Measurements from ENCODE around the gene PRSS16.
"Not testable (repeated sequence)": the region's sequence is repeated elsewhere in the genome, so short reads cannot be mapped to it uniquely, and the experiment has no call there.

The PRSS16 gene, protein sequence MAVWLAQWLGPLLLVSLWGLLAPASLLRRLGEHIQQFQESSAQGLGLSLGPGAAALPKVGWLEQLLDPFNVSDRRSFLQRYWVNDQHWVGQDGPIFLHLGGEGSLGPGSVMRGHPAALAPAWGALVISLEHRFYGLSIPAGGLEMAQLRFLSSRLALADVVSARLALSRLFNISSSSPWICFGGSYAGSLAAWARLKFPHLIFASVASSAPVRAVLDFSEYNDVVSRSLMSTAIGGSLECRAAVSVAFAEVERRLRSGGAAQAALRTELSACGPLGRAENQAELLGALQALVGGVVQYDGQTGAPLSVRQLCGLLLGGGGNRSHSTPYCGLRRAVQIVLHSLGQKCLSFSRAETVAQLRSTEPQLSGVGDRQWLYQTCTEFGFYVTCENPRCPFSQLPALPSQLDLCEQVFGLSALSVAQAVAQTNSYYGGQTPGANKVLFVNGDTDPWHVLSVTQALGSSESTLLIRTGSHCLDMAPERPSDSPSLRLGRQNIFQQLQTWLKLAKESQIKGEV

DNA sequence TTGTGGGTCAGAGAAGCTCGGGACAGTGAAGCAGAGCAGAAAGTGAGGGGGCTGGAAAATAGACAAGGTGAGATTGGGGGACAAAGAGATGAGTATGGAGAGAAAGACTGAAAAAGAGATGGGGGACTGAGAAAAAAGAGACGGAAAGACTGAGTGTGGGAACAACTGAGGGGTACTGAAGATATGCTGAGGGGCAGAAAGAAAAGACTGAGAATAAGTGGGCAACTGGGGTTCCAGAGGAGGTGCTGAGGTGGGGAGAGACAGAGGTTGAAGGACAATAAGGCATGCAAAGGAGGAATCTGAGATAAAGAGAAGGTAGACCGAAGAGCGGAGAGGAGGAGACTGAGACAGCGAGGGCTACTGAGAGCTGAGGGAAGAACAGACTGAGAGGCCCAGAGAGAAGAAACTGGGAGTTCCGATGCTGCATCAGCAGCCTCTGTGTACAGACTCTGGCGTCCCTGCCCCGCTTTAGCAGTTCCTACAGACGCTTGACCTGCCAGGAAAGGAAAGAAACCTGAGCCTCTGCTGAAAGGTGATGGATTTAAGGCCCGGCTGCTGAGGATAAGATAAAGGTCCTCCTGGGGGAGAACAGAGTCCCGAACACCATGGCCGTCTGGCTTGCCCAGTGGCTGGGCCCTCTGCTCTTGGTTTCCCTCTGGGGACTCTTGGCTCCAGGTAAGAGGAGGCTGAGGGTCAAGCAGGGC is at the start of gene PRSS16:
Gene PRSS16, plus strand, starts transcription at position 569 of the 704 bp plus-strand sequence. Its CDS starts 37 bp downstream, at position 606.
- no peak for DNase-seq

DNA sequence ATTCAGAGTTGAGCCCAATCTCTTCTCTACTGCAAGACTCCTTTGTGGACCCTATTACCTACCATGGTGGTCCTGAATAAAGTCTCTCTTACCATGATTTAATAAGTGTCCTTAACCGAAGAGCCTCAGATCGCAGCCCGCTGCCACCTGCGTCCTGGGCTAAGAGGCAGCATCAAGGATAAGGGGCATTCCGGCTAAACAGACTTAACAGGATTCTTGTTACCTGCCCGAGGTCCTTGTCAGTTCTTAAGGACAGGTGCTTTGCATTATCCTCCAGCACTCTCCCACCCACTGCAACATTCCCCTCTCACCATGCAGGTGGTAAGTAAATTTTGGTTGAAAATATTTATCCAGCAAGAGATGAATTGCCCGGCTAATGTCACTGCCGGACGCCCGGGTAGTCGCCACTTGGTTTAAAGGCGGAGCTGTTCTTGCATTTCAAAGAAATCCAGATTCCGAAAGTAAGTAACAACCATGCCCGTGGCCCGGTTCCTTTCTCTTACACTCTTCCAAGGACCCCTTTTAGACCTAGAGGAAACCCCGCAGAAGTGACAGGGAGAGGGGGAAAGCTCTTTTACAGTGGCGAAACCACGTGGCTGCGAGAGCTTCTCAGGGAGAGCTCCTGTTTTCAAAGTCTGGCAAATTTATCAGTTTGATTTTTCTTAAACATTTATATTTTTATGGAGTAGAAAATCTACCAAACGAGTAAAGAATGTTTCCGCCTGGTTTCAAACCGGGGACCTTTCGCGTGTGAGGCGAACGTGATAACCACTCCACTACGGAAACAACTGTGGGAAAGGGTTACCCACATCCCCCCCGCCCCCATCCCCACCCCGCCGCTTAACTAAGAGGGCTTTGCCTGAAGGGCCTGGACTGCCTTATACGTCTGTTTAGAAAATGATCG is 41.9 kb upstream of the PRSS16 start:
- no peak for DNase-seq

DNA sequence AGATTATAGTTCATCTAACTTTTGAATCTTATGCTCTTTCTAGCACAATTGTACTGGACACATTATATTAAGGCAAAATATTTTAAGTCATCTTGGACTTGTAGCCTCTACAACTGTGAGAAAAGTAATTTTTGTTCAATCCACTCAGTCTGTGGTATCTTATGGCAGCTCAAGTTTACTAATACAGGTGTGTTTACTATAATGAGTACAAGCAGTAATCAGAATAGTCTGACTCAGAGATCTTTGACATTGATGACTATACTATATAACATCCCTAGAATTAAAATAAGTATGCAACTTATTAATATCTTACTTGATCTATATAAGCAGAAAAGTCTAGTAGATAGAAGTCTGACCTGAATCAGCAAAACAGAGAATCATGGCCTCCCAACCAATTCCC is 40.7 kb upstream of the PRSS16 start:
- no peak for DNase-seq

DNA sequence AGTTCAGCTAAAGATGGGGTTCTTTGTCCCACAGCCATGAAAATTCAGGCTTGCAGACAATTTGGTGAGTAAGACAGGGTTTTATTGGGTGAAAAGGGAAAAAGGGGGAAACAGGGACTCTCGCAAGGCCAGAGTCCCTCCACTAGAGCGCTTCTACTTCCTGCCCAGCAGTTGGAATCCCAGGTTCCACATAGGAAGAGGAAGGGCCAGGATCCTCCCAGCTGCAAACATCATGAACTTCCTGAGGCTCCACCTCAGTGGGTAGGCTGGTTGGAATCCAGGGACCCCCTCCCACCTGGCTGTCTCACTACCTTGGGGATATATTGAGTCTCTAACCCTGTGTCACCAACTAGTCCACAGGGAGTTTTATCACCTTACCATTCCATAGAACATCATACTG is 39.5 kb upstream of the PRSS16 start:
- DNase-seq = no peak

DNA sequence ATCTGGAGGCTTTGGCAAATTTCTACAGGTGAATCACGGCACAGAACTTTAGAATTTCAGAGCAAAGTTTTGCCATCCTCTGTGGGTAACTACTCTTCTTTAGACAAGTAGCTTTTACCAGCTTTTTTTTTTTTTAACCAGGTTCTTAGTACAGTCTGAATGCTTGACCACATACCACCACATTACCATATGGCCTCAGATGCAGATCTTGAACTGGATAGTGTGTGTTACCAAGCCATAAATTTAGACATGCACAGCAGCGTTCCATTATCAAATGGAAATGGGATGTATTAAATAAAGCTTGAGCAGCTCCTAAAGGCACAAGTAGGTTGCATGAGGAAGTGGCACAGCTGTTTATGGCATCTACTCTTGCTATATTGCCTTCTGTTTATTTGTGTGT is 38.3 kb upstream of the PRSS16 start:
- no peak for DNase-seq

DNA sequence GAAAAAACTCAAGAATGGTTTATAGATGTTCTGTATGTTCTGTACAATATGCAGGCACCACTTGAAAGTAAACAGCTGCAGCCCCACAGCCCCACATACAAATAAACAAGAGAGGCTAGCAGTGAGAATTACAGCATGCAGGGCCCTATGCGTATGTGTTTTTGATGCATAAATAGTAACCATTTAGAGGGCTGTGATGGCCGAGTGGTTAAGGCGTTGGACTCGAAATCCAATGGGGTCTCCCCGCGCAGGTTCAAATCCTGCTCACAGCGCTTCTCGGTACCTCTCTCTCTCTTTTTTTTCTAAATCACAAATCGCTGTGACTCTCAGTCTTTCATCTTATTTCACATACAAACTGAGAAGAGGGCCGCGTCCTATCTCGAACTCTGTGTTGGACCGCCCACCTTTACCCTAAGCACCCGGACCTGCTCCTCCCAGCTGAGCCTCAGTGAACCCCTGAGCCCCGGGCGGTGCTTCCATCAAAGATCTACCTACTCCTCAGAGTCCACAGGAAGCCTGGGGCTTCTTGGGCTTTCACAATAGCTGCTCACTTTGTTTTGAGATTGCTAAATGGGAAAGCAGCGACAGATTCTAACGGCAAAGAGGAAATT is 37.7 kb upstream of the PRSS16 start:
- no peak for DNase-seq

DNA sequence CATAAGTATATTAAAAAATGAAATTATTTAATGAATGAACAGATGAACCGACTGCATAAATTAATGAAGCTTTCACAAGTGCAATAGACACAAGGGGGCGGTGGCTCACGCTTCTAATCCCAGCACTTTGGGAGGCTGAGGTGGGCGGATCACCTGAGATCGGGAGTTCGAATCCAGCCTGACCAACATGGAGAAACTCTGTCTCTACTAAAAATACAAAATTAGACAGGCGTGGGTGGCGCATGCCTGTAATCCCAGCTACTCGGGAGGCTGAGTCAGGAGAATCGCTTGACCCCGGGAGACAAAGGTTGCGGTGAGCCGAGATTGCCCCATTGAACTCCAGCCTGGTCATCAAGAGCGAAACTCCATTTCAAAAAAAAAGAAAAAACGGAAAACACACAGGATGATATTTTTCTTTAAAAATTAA is 34.4 kb upstream of the PRSS16 start:
- not testable (repeated sequence) for DNase-seq

DNA sequence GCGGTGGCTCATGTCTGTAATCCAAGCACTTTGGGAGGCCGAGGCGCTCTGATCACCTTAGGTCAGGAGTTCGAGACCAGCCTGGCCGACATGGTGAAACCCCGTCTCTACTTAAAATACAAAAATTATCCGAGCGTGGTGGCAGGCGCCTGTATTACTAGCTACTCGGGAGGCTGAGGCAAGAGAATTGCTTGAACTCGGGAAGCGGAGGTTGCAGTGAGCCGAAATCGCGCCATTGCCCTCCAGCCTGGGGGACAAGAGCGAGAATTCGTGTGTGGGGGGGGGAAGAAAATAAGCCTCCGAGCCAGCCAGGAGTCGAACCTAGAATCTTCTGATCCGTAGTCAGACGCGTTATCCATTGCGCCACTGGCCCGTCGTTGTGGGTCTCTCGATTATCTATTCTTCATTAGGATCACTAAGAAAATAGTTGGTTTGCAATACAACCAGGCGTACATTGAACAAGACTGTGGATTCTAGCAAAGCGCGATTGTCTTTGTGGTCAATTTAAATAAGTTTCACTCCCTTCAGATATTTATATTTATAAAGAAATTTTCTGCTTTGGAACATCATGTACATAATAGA is 33.9 kb upstream of the PRSS16 start:
- DNase-seq = no peak

DNA sequence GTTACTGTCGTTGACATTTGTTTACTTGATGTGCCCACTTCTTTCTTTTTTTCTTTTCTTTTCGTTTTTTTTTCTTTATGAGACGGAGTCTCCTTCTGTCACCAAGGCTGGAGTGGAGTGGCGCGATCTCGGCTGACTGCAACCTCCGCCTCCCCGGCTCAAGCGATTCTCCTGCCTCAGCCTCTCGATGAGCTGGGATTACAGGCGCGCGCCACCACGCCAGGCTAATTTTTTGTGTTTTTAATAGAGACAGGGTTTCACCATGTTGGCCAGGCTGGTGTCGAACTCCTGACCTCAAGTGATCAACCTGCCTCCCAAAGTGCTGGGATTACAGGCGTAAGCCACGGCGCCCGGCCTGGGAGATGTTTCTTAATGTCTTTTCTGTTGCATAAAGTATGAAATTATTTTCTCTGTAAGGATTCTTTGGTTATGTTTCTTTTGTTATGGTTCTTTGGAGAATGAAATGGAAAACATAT is 33.3 kb upstream of the PRSS16 start:
- no peak for DNase-seq

DNA sequence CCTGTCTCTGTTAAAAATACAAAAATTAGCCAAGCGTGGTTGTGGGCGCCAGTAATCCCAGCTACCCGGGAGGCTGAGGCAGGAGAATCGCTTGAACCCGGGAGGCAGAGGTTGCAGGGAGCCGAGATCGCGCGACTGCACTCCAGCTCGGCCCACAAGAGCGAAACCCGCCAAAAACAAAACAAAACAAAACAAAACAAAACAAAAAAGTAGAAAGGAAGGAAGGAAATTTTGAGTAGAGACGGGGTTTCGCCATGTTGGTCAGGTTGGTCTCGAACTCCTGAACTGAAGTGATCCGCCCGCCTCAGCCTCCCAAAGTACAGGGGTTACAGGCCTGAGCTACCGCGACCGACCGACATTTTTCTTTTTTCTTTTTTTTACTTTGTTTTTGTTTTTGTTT is 30.6 kb upstream of the PRSS16 start:
- DNase-seq = no peak

DNA sequence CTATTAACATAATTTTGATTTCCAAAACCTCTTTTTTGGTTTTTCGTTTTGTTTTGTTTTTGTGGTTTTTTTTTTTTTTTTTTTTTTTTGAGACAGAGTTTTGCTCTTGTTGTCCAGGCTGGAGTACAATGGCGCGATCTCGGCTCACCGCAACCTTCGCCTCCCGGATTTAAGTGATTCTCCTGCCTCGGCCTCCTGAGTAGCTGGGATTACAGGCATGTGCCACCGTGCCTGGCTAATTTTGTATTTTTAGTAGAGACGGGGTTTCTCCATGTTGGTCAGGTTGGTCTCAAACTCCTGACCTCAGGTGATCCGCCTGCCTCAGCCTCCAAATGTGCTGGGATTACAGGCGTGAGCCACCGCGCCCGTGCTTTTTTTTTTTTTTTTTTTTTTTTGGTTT is 24.5 kb upstream of the PRSS16 start:
- DNase-seq = not testable (repeated sequence)

DNA sequence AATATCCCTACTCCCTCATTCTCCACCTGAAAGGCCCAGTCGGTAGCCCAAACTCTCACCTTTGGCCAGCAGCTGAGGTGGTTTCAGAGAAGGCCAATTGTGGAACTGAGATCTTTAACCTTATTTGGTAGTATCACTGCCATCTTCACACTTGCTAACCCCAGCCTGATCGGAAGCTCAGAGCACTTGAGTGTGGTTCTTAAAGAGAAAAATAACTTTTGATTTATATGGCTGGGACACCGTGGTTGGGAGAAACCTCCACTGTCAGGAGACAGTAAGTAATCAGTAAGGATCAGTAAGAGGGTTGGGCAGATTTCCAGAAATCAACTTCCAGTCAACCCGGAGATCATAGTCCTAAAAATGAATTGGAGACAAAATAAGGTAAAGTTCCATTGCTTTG is 22.8 kb upstream of the PRSS16 start:
- no peak for DNase-seq

DNA sequence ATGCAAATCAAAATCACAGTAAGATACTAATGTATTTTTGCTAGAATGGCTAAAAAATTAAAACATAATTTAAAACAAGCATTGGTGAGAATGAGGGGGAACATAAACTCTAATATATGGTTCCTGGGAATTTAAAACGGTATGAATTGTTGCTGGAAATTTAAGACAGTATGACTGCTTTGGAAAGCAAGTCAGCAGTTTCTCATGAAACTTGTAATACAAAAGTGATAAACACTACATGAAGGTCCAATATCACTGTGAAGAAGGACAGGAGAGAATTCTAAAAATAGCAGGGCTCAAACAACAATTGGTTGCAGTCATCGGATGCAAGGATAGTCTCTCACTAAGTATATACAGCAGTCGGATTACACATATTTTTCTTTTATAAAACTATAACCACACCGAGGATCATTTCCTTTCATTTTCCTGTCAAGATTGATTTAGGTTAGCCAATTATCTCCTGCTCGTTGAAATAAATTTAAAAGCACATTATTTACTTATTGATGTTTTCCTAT is 18.5 kb upstream of the PRSS16 start:
- DNase-seq = no peak

DNA sequence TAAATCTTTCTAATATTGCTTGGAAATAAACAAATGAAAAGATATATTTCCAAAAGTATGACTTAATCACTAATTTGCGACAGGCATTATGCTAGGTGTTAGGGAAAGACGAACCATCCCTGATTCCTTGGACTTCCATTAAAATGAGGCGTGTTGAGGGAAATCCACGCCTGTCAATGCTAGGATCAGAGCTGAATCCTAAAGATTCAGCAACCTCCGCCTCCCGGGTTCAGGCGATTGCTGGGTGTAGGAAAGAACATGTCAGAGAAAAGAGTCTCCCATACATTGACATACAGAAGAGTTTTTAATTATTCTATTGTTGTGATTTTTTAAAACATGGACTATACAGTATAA is 16.8 kb upstream of the PRSS16 start:
- no peak for DNase-seq

DNA sequence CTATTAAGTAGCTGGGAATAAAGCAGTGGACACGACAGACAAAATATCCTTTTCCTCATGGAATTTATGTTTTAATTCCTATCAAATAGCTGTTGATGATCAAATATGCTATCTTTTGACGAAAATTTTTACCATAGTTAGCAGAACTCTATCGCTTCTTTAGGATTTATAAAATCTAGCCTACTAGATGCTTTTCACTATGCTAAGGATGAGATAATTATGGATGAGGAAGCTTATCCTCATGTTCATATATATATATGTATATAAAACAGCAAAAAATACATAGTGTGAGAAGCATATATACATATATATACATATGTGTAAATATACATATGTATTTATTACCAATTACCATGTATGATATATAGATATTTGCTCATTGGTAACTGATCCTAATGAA is 12.9 kb upstream of the PRSS16 start:
- no peak for DNase-seq

DNA sequence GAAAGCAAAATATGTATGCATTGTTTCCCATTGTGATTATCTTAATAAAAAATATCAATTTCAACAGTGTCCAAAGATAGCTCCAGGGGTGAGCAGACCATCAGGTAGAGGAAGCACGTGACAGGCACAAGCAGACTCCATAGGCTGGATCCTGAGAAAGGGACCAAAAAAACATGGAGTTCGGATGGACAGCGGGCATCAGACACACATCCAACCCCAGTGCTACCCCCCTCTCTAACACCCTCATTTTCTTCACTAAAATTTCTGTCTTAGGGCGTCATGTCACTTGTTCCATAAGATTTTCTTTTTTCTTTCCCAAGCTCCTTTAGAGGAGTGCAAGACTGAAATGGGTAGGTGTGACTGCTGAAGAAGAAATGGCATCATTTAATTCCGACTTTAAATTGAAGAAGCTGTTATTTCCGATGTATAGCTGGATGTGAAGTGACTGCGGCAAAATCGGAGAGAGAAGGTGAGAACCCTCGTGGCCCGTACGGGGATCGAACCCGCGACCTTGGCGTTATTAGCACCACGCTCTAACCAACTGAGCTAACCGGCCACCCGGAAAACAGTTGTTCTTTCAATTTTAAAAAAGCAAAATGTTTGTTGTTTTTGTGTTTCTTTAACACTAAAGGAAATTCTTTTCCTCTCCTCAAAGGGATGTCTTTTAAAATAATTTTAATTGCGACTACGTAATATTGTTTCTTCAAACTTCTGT is 10.3 kb upstream of the PRSS16 start:
- no peak for DNase-seq

DNA sequence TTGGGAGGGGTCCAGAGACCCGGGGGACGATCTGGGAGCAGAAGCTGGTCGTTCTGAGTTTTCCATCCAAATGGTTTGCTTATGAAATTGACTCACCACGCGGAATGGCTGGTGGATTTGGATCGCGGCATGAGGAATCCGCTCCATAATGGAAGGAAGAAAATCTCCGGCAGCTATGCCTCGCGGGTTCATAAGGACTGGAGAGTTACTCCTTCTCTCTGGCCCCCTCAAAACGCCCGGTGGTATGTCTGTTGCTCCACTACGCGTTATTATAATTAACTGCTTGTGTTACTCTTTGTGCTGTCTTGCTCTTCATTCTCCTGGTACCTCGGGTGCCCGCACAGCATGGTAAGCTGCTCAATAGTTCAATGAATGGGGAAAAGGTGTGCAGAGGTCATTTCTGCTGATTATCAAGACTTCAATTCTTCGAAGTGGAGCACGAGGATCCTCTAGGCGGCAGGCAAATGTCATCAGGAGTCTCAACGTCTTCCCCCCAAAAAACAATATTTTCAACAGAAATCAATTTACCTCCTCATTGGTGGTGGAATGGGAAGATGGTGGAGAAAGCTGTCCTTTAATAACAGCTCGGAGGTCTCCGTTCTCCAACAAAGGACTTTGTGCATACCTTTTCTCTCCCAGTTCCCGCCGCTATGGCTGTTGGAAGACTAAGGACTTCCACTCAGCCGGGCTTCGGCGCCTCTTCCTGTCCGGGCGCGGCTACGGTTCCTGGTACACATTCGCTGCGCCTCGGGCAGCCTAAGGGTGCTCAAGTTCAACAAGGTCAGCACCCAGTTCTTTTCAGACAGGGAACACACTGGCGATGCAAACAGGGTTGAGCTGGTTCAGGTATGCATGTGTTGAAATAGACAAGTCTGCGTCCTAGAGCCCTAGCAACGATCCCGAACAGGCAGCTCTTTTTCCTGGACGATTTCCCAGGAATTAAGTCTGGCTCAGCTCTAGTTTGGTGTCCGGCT is 9.2 kb upstream of the PRSS16 start:
- no peak for DNase-seq

DNA sequence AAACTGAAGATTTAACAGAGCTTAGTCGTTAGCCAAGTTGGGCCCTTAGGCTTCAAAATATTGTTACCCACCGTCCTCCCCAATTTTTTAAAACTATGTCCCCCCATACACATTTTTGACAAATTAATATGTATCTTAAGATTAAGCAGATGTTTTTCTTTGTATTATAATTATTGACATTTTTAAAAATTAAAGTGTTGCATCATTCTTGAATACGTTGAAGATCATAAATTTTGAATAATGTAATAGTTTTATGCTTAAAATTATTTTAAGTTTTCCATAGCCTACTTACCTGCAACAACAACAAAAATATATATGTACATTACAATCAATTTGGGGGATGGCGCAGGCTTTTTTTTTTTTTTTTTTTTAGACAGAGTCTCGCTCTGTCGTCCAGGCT is 8.2 kb upstream of the PRSS16 start:
- no peak for DNase-seq

DNA sequence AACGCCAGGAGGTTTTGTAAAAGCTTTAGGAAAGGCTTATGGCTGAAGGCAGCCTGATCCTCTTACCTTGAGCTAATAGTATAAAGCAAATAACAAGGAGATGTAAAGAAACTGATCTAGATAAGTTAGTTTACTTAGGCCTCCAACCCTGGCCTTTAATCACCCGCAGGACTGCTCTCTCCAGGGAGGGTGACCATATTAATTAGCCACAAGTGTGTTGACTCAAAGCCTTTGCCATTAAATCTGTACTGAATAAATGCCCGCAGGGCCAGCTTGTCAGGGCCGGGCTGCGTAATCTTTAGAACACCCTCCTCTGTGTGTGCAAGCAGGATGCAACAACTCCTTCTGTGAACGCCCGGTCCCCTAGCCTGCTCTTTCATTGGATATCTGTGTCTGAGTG is 6.1 kb upstream of the PRSS16 start:
- DNase-seq = no peak
